Suprapubic skin (tissue), 4 donors: ENCODE results near the gene SLC12A8. TPM values are rescaled to one million over a fixed set of nuclear protein-coding genes. Genes with fewer than 3 reads are reported as not detected.

Experiments
- DNase-seq, 2 donors: peaks; one replicate each; pipeline ENCODE4 v3.0.0-alpha.2; 2019; ENCODE audit warnings: low spot score in 2 of 2
- H3K27ac ChIP-seq: fragments of 200-600 bp; sonication (generic); one replicate; pipeline ENCODE4 v1.5.1; 2019
- H3K27me3 ChIP-seq: fragments of 200-600 bp; sonication (generic); one replicate; pipeline ENCODE4 v1.5.1; 2019
- H3K36me3 ChIP-seq: fragments of 200-600 bp; sonication (generic); one replicate; pipeline ENCODE4 v1.5.1; 2019
- H3K4me1 ChIP-seq: fragments of 200-600 bp; sonication (generic); one replicate; pipeline ENCODE4 v1.5.1; 2019
- H3K4me3 ChIP-seq: fragments of 200-600 bp; sonication (generic); one replicate; pipeline ENCODE4 v1.5.1; 2019; ENCODE audit warnings: mild to moderate bottlenecking
- H3K9me3 ChIP-seq: fragments of 200-600 bp; sonication (generic); one replicate; pipeline ENCODE4 v1.5.1; 2019
- EP300 ChIP-seq: sonication (generic); formaldehyde crosslinking; IDR thresholded peaks from one replicate; pipeline ENCODE4 v1.6.1; 2017; ENCODE audit warnings: antibody characterized with exemption
- POLR2A ChIP-seq, 2 donors: fragments of 450-650 bp; IDR thresholded peaks; one replicate each; pipeline ENCODE4 v1.6.1; 2017; ENCODE audit warnings: antibody characterized with exemption in 2 of 2, mild to moderate bottlenecking in 2 of 2, moderate library complexity in 2 of 2
- POLR2AphosphoS5 ChIP-seq, 3 donors: sonication (generic); formaldehyde crosslinking; IDR thresholded peaks; one replicate each; pipeline ENCODE4 v1.6.1; 2017; ENCODE audit warnings: antibody characterized with exemption in 3 of 3
- WGBS: methylation state at CpG from one replicate; pipeline ENCODE4 v1.1.5; 2018; 5-methylcytosine and 5-hydroxymethylcytosine counted together
- total RNA-seq, 4 donors: library from RNA; depleted of rRNA; stranded (reverse); fragments of >200 nt; gene quantifications; one replicate each; pipeline ENCODE4 v1.1.0, GENCODE V29; 2016
- TF ChIP-seq, protein P1 (sequence below), 2 donors: fragments of 200-600 bp in 1 of 2; fragments of 450-650 bp in 1 of 2; sonication (generic) in 1 of 2; IDR thresholded peaks; one replicate each; pipeline ENCODE4 v1.5.1; 2016 to 2019; ENCODE audit warnings: antibody characterized with exemption in 2 of 2, mild to moderate bottlenecking in 1 of 2, moderate library complexity in 1 of 2

The SLC12A8 gene
- total RNA-seq, 4 donors from 2014 or later, result 2.5 to 5.8 (median 4.4) TPM

DNA sequence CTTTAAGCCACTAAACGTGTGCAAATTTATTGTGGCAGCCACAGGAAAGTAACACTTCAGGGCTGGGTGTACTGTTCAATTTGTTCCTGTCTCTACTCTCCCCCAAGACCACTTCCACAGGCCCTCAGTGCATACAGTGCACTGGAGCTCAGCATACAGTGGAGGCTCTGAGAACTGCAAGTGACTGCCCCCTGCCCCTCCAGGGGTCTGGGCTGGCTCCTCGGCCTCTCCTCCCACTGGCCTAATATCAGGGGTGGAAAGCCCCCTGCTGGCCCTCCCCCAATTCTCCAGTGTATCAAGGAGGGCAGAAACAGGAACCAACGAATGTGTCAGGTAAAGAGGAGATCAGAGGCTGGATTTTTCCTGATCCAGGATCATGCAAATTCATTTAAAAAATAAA, 136.8 kb downstream of the SLC12A8 start:
- 78% methylated on average over 3 of the region's 3 CpGs for WGBS
- no peak overlapping the region for H3K27ac ChIP-seq
- TF ChIP-seq, protein P1, sequence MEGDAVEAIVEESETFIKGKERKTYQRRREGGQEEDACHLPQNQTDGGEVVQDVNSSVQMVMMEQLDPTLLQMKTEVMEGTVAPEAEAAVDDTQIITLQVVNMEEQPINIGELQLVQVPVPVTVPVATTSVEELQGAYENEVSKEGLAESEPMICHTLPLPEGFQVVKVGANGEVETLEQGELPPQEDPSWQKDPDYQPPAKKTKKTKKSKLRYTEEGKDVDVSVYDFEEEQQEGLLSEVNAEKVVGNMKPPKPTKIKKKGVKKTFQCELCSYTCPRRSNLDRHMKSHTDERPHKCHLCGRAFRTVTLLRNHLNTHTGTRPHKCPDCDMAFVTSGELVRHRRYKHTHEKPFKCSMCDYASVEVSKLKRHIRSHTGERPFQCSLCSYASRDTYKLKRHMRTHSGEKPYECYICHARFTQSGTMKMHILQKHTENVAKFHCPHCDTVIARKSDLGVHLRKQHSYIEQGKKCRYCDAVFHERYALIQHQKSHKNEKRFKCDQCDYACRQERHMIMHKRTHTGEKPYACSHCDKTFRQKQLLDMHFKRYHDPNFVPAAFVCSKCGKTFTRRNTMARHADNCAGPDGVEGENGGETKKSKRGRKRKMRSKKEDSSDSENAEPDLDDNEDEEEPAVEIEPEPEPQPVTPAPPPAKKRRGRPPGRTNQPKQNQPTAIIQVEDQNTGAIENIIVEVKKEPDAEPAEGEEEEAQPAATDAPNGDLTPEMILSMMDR (IDR thresholded peaks at IDR 0.05), result no peak
- TF ChIP-seq POLR2AphosphoS5 (IDR thresholded peaks at IDR 0.05) (no peak), POLR2A (IDR thresholded peaks at IDR 0.05) (no peak), EP300 (no peak)
- no peak overlapping the region for H3K4me3 ChIP-seq
- H3K9me3 ChIP-seq, result no peaks in the 10 kb centered on the region
- no peaks in the 10 kb centered on the region for H3K27me3 ChIP-seq
- no peaks in the 10 kb centered on the region for H3K36me3 ChIP-seq
- DNase-seq, result no peak
- H3K4me1 ChIP-seq, result no peaks in the 10 kb centered on the region

DNA sequence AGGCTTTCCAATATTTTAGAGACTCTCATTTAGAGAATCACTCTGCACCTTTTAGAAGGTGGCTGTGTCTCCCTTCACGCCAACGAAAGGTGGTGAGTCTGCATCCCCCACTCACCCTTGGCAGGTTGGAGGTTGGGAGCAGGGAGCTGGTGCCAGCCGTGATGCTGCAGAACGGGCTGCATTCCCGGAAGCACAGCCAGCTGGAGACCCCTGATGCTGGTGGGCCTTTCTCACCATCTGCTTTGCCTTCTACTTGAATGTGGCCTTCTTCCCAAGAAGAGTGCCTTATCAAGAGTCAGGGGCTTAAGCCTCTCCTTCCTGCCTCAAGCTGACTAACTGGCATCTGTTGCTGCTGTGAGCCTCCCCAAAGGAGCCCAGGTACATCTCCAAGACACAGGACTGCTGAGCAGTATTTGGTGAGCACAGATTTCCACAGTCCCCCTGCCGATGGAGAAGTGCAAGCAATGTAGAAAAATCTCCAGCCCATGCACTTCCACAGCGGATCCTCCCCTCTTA, 139.1 kb downstream of the SLC12A8 start:
- no peak for DNase-seq
- no peak overlapping the region for H3K27ac ChIP-seq
- H3K4me1 ChIP-seq, result no peaks in the 10 kb centered on the region
- H3K4me3 ChIP-seq, result no peak overlapping the region
- TF ChIP-seq, protein P1 (IDR thresholded peaks at IDR 0.05), result no peak
- WGBS, result 84% methylated on average over 6 of the region's 7 CpGs
- H3K9me3 ChIP-seq, result no peaks in the 10 kb centered on the region
- H3K36me3 ChIP-seq, result no peaks in the 10 kb centered on the region
- H3K27me3 ChIP-seq, result no peaks in the 10 kb centered on the region

DNA sequence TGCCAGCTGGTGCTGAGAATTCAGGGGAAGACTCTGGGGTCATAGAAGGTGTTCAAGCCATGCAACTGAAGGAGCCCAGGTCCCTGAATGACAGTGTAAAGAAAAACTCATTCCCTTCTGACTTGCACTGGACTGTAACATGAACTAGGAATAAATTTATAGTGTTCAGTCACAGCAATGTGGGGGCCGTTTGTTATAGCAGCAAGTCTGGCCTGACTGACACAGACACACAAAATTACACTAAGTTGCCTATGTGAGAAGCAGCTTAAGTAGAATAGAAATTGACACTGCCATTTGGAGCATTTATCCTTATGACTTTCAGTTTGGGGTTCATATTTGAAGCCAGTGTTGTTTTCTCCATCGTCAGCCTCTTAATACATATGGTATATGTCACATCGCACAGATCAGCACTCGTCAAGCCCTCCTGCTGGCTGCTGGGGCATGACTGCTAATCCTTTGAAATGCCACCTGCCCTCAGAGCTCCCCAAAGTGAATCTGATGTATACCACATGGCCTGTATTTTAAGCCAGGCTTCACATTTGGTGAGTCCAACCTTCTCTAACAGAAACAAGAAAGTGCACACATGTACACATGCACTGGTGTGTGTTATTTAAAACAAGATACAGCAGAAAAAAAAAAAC, 139.7 kb downstream of the SLC12A8 start:
- Histone ChIP-seq H3K27ac (no peak overlapping the region), H3K36me3 (no peaks in the 10 kb centered on the region), H3K9me3 (no peaks in the 10 kb centered on the region), H3K4me1 (no peaks in the 10 kb centered on the region), H3K27me3 (no peaks in the 10 kb centered on the region), H3K4me3 (no peak overlapping the region)
- 83% methylated on average over 4 of the region's 4 CpGs for WGBS
- no peak for DNase-seq
- no peak for TF ChIP-seq POLR2A (IDR thresholded peaks at IDR 0.05)
- TF ChIP-seq EP300, result no peak
- TF ChIP-seq, protein P1 (IDR thresholded peaks at IDR 0.05), result no peak
- TF ChIP-seq POLR2AphosphoS5 (IDR thresholded peaks at IDR 0.05), result no peak

DNA sequence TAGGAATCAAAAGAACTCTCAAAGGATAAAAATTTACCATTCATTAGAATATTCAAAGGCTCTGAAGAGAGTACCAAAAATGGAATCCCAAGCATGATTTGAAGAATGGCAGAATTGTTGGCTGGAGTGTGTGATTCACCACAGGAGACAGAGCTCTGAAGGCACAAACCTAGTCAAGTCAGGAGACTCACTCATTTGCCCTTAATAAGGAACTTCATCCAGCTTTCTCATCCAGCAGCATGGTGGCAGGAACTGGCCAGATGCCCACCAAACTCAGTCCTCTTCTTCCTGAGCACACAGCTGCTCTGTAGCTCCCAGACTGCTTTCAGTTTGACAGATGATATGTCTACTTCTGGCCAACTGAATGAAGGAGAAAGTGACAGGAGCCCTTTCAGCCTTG, 140.2 kb downstream of the SLC12A8 start:
- DNase-seq, result no peak
- no peaks in the 10 kb centered on the region for H3K27me3 ChIP-seq
- no peak overlapping the region for H3K27ac ChIP-seq
- H3K9me3 ChIP-seq, result no peaks in the 10 kb centered on the region
- no peaks in the 10 kb centered on the region for H3K4me1 ChIP-seq
- H3K4me3 ChIP-seq, result no peak overlapping the region
- TF ChIP-seq, protein P1 (IDR thresholded peaks at IDR 0.05), result no peak
- no peak for TF ChIP-seq POLR2A (IDR thresholded peaks at IDR 0.05)
- no peak for TF ChIP-seq EP300
- no peak for TF ChIP-seq POLR2AphosphoS5 (IDR thresholded peaks at IDR 0.05)
- no peaks in the 10 kb centered on the region for H3K36me3 ChIP-seq

DNA sequence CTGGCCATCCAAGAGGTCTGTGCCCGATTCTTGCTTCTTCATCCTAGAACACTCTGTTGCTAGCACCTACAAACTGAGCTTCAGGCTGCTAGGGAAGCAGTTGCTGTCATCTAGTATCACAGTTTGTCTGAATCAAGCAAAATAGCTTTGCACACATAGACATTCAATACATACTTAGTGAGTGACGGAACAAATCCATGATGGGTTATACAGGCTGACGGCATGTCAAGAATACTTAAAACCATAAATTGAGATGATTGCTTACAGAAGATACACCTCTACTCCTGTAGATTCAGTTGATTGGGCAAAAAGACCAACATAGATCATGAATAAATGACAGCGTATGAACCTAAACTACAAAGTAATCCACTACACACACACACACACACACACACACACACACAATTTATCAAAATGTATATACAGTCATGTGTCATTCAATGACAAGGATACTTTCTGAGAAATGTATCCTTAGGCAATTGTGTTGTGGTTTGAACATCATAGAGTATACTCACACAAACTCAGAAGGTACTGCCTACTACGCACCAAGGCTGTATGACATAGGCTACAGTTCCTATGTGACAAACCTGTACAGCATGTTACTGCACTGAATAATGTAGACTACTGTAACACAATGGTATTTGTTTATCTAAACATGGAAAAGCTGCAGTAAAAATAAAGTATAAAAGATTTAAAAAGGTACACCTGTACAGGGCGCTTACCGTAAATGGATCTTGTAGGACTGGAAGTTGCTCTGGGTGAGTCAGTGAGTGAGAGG, 142.4 kb downstream of the SLC12A8 start:
- Histone ChIP-seq H3K27ac (no peak overlapping the region), H3K36me3 (no peaks in the 10 kb centered on the region), H3K27me3 (no peaks in the 10 kb centered on the region), H3K4me3 (no peak overlapping the region), H3K9me3 (no peaks in the 10 kb centered on the region), H3K4me1 (no peaks in the 10 kb centered on the region)
- 97% methylated on average over 7 of the region's 7 CpGs for WGBS
- DNase-seq, result no peak
- TF ChIP-seq POLR2A (IDR thresholded peaks at IDR 0.05) (no peak), EP300 (no peak), POLR2AphosphoS5 (IDR thresholded peaks at IDR 0.05) (no peak)
- TF ChIP-seq, protein P1 (IDR thresholded peaks at IDR 0.05), result no peak
